Embryonic facial prominence (tissue), 1 donor: ENCODE measurements around the gene IFT74.

ENCODE experiments used
- DNase-seq: peaks from one replicate; pipeline ENCODE4 v3.0.0-alpha.2; 2016; ENCODE audit errors: extremely low spot score

IFT74 gene

GRCh38 chr9:26974927-26975326, 18.7 kb downstream of the IFT74 start:
- no peak for DNase-seq

- DNase-seq, result no peak
Measured at GRCh38 chr9:26975728-26976707, 19.8 kb downstream of the IFT74 start.

GRCh38 chr9:26983340-26983739, 27.1 kb downstream of the IFT74 start:
- DNase-seq, result no peak

GRCh38 chr9:26995810-26996209, 39.6 kb downstream of the IFT74 start:
- no peak for DNase-seq

GRCh38 chr9:27003426-27004077, 47.3 kb downstream of the IFT74 start:
- no peak for DNase-seq

GRCh38 chr9:27005491-27005890, 49.3 kb downstream of the IFT74 start, which contains the start of gene LRRC19:
TSS of gene LRRC19 (minus strand) at chr9:27005672. CDS start at chr9:26999694, 5,978 bp downstream.
- DNase-seq, result no peak

- no peak for DNase-seq
Measured at GRCh38 chr9:27019589-27019988, 63.4 kb downstream of the IFT74 start.

GRCh38 chr9:27022920-27023319, 66.7 kb downstream of the IFT74 start:
- no peak for DNase-seq

GRCh38 chr9:27029186-27029585, 73.0 kb downstream of the IFT74 start:
- DNase-seq, result no peak

- no peak for DNase-seq
Measured at GRCh38 chr9:27033815-27034403, 77.7 kb downstream of the IFT74 start.

- DNase-seq, result no peak
Measured at GRCh38 chr9:27037499-27037898, 81.3 kb downstream of the IFT74 start.

GRCh38 chr9:27041746-27042145, 85.5 kb downstream of the IFT74 start:
- DNase-seq, result no peak

- DNase-seq, result no peak
Measured at GRCh38 chr9:27042476-27042875, 86.3 kb downstream of the IFT74 start.

- DNase-seq, result no peak
Measured at GRCh38 chr9:27043176-27043575, 87.0 kb downstream of the IFT74 start.

- DNase-seq, result no peak
Measured at GRCh38 chr9:27047136-27047535, 90.9 kb downstream of the IFT74 start.

GRCh38 chr9:27053369-27054022, 97.3 kb downstream of the IFT74 start:
- DNase-seq, result no peak

GRCh38 chr9:27054125-27054524, 97.9 kb downstream of the IFT74 start:
- DNase-seq, result no peak

- no peak for DNase-seq
Measured at GRCh38 chr9:27054841-27055240, 98.6 kb downstream of the IFT74 start.

GRCh38 chr9:27059412-27059811, 103.2 kb downstream of the IFT74 start:
- DNase-seq, result no peak

- DNase-seq, result no peak
Measured at GRCh38 chr9:27059907-27060306, 103.7 kb downstream of the IFT74 start.

GRCh38 chr9:27065288-27065687, 109.1 kb downstream of the IFT74 start:
- DNase-seq, result no peak
